ENCODE measurements around the gene CDH13. TPM values are rescaled to one million over a fixed set of nuclear protein-coding genes. Genes with fewer than 3 reads are reported as not detected.
A peak's percentile ranks its signal among the peaks of the same experiment; 100 is the strongest.

The CDH13 gene
- total RNA-seq, 1 donor from 2014 or later = 2.3 TPM

GRCh38 chr16:83211711-83212110, 584.9 kb downstream of the CDH13 start:
- Mint-ChIP-seq H3K27ac (ENCODE audit: unreplicated experiment) (no peak overlapping the region), H3K4me1 (ENCODE audit: unreplicated experiment) (no peaks in the 10 kb centered on the region), H3K36me3 (ENCODE audit: low read depth, unreplicated experiment) (no peaks in the 10 kb centered on the region), H3K9me3 (ENCODE audit: unreplicated experiment) (no peaks in the 10 kb centered on the region), H3K27me3 (ENCODE audit: unreplicated experiment) (peaks cover 3% of the 10 kb centered on the region), H3K4me3 (ENCODE audit: unreplicated experiment) (no peak overlapping the region)
- no peak for TF ChIP-seq CTCF (IDR thresholded peaks at IDR 0.05; ENCODE audit: unreplicated experiment)
- DNase-seq (ENCODE audit: low spot score) = no peak

GRCh38 chr16:83212301-83212841, 585.6 kb downstream of the CDH13 start:
- H3K36me3 Mint-ChIP-seq (ENCODE audit: low read depth, unreplicated experiment) = no peaks in the 10 kb centered on the region
- no peaks in the 10 kb centered on the region for H3K4me1 Mint-ChIP-seq (ENCODE audit: unreplicated experiment)
- DNase-seq (ENCODE audit: low spot score) = no peak
- no peak overlapping the region for H3K27ac Mint-ChIP-seq (ENCODE audit: unreplicated experiment)
- H3K27me3 Mint-ChIP-seq (ENCODE audit: unreplicated experiment) = peaks cover 3% of the 10 kb centered on the region
- no peak for TF ChIP-seq CTCF (IDR thresholded peaks at IDR 0.05; ENCODE audit: unreplicated experiment)
- no peaks in the 10 kb centered on the region for H3K9me3 Mint-ChIP-seq (ENCODE audit: unreplicated experiment)
- H3K4me3 Mint-ChIP-seq (ENCODE audit: unreplicated experiment) = no peak overlapping the region

GRCh38 chr16:83214671-83215070, 587.9 kb downstream of the CDH13 start:
- Mint-ChIP-seq H3K9me3 (ENCODE audit: unreplicated experiment) (no peaks in the 10 kb centered on the region), H3K4me3 (ENCODE audit: unreplicated experiment) (no peak overlapping the region), H3K4me1 (ENCODE audit: unreplicated experiment) (no peaks in the 10 kb centered on the region), H3K36me3 (ENCODE audit: low read depth, unreplicated experiment) (no peaks in the 10 kb centered on the region), H3K27me3 (ENCODE audit: unreplicated experiment) (peaks cover 1% of the 10 kb centered on the region), H3K27ac (ENCODE audit: unreplicated experiment) (no peak overlapping the region)
- no peak for DNase-seq (ENCODE audit: low spot score)
- TF ChIP-seq CTCF (IDR thresholded peaks at IDR 0.05; ENCODE audit: unreplicated experiment) = no peak

- Mint-ChIP-seq H3K4me3 (ENCODE audit: unreplicated experiment) (no peak overlapping the region), H3K27ac (ENCODE audit: unreplicated experiment) (no peak overlapping the region), H3K9me3 (ENCODE audit: unreplicated experiment) (no peaks in the 10 kb centered on the region), H3K36me3 (ENCODE audit: low read depth, unreplicated experiment) (no peaks in the 10 kb centered on the region), H3K27me3 (ENCODE audit: unreplicated experiment) (no peaks in the 10 kb centered on the region), H3K4me1 (ENCODE audit: unreplicated experiment) (no peaks in the 10 kb centered on the region)
- DNase-seq (ENCODE audit: low spot score) = peak; percentile 81
- TF ChIP-seq CTCF (IDR thresholded peaks at IDR 0.05; ENCODE audit: unreplicated experiment) = peak; percentile 98
Observed at GRCh38 chr16:83215406-83216001, 588.7 kb downstream of the CDH13 start.

- Mint-ChIP-seq H3K27ac (ENCODE audit: unreplicated experiment) (no peak overlapping the region), H3K4me3 (ENCODE audit: unreplicated experiment) (no peak overlapping the region), H3K9me3 (ENCODE audit: unreplicated experiment) (no peaks in the 10 kb centered on the region), H3K27me3 (ENCODE audit: unreplicated experiment) (no peaks in the 10 kb centered on the region), H3K36me3 (ENCODE audit: low read depth, unreplicated experiment) (no peaks in the 10 kb centered on the region), H3K4me1 (ENCODE audit: unreplicated experiment) (no peaks in the 10 kb centered on the region)
- TF ChIP-seq CTCF (IDR thresholded peaks at IDR 0.05; ENCODE audit: unreplicated experiment) = no peak
- no peak for DNase-seq (ENCODE audit: low spot score)
Observed at GRCh38 chr16:83219285-83219684, 592.5 kb downstream of the CDH13 start.

Data from endothelial cell (in vitro differentiated cells).